ENCODE results near the gene KLF17. TPM values are rescaled to one million over a fixed set of nuclear protein-coding genes. Genes with fewer than 3 reads are reported as not detected.

Gene KLF17
- total RNA-seq, 1 experiment from 2014 or later = not detected

GRCh38 chr1:44108971-44109370 lies 9.7 kb upstream of the KLF17 start:
- no TSS peak for BruUV-seq (replicated peaks)
- peaks cover 58% of the 10 kb centered on the region for H3K27me3 Mint-ChIP-seq (ENCODE audit: unreplicated experiment)

GRCh38 chr1:44110916-44111315 lies 7.7 kb upstream of the KLF17 start:
- peaks cover 39% of the 10 kb centered on the region for H3K27me3 Mint-ChIP-seq (ENCODE audit: unreplicated experiment)

More at GRCh38 chr1:44108971-44109370, 9.7 kb upstream of the KLF17 start:
- Mint-ChIP-seq H3K27ac (ENCODE audit: unreplicated experiment) (no peak overlapping the region), H3K9me3 (ENCODE audit: low read depth, unreplicated experiment) (no peaks in the 10 kb centered on the region), H3K4me1 (ENCODE audit: low read depth, unreplicated experiment) (no peaks in the 10 kb centered on the region), H3K4me3 (ENCODE audit: low read depth, unreplicated experiment) (no peak overlapping the region), H3K36me3 (ENCODE audit: insufficient read depth, unreplicated experiment) (no peaks in the 10 kb centered on the region)
- TF ChIP-seq CTCF (IDR thresholded peaks at IDR 0.05; ENCODE audit: unreplicated experiment) = no peak
- CTCF ChIA-PET = interaction anchor here (0.6 kb wide), 1 partner anchor 25 kb away, joined by 3 read pairs; no protein-coding TSS in a partner anchor
- intact Hi-C loops (cut with micrococcal nuclease; ENCODE audit: unreplicated experiment) = no loop called here
- DNase-seq = no peak

GRCh38 chr1:44111861-44112260 lies 6.8 kb upstream of the KLF17 start:
- no TSS peak for BruUV-seq (replicated peaks)
- Mint-ChIP-seq H3K27ac (ENCODE audit: unreplicated experiment) (no peak overlapping the region), H3K4me3 (ENCODE audit: low read depth, unreplicated experiment) (no peak overlapping the region), H3K9me3 (ENCODE audit: low read depth, unreplicated experiment) (no peaks in the 10 kb centered on the region), H3K4me1 (ENCODE audit: low read depth, unreplicated experiment) (no peaks in the 10 kb centered on the region), H3K36me3 (ENCODE audit: insufficient read depth, unreplicated experiment) (no peaks in the 10 kb centered on the region), H3K27me3 (ENCODE audit: unreplicated experiment) (peaks cover 29% of the 10 kb centered on the region)
- CTCF ChIA-PET = interaction anchor here (0.6 kb wide), 1 partner anchor 374 kb away, joined by 4 read pairs; no protein-coding TSS in a partner anchor
- intact Hi-C loops (cut with micrococcal nuclease; ENCODE audit: unreplicated experiment) = no loop called here
- TF ChIP-seq CTCF (IDR thresholded peaks at IDR 0.05; ENCODE audit: unreplicated experiment) = no peak
- no peak for DNase-seq

More at GRCh38 chr1:44110916-44111315, 7.7 kb upstream of the KLF17 start:
- DNase-seq = no peak
- intact Hi-C loops (cut with micrococcal nuclease; ENCODE audit: unreplicated experiment) = no loop called here
- H3K4me3 Mint-ChIP-seq (ENCODE audit: low read depth, unreplicated experiment) = no peak overlapping the region
- H3K27ac Mint-ChIP-seq (ENCODE audit: unreplicated experiment) = no peak overlapping the region
- CTCF ChIA-PET = interaction anchor here (0.6 kb wide), 3 partner anchors 405 to 1609 kb away, joined by 3 to 5 read pairs (median 3); no protein-coding TSS in a partner anchor
- H3K36me3 Mint-ChIP-seq (ENCODE audit: insufficient read depth, unreplicated experiment) = no peaks in the 10 kb centered on the region
- BruUV-seq (replicated peaks) = no TSS peak
- no peak for TF ChIP-seq CTCF (IDR thresholded peaks at IDR 0.05; ENCODE audit: unreplicated experiment)
- H3K4me1 Mint-ChIP-seq (ENCODE audit: low read depth, unreplicated experiment) = no peaks in the 10 kb centered on the region
- no peaks in the 10 kb centered on the region for H3K9me3 Mint-ChIP-seq (ENCODE audit: low read depth, unreplicated experiment)

- intact Hi-C loops (cut with micrococcal nuclease; ENCODE audit: unreplicated experiment) = no loop called here
- Mint-ChIP-seq H3K27me3 (ENCODE audit: unreplicated experiment) (peaks cover 23% of the 10 kb centered on the region), H3K4me1 (ENCODE audit: low read depth, unreplicated experiment) (no peaks in the 10 kb centered on the region), H3K9me3 (ENCODE audit: low read depth, unreplicated experiment) (no peaks in the 10 kb centered on the region), H3K27ac (ENCODE audit: unreplicated experiment) (no peak overlapping the region), H3K36me3 (ENCODE audit: insufficient read depth, unreplicated experiment) (no peaks in the 10 kb centered on the region), H3K4me3 (ENCODE audit: low read depth, unreplicated experiment) (no peak overlapping the region)
- TF ChIP-seq CTCF (IDR thresholded peaks at IDR 0.05; ENCODE audit: unreplicated experiment) = no peak
- BruUV-seq (replicated peaks) = no TSS peak
- CTCF ChIA-PET = interaction anchor here (0.6 kb wide), 1 partner anchor 157 kb away, joined by 3 read pairs; no protein-coding TSS in a partner anchor
- DNase-seq = no peak
Measured at GRCh38 chr1:44112486-44112885, 6.1 kb upstream of the KLF17 start.

Data from Calu3 (cell line).